Activated CD4-positive, CD25-positive, alpha-beta regulatory T cell treated with anti-CD3 and anti-CD28 coated beads, Interleukin-2, amount 50 U/mL, for 72 hours (primary cell): Measurements from ENCODE around the gene EGR2.

Experiments used
- DNase-seq: peaks from one replicate; pipeline ENCODE4 v3.0.0; 2021

Gene EGR2

DNA sequence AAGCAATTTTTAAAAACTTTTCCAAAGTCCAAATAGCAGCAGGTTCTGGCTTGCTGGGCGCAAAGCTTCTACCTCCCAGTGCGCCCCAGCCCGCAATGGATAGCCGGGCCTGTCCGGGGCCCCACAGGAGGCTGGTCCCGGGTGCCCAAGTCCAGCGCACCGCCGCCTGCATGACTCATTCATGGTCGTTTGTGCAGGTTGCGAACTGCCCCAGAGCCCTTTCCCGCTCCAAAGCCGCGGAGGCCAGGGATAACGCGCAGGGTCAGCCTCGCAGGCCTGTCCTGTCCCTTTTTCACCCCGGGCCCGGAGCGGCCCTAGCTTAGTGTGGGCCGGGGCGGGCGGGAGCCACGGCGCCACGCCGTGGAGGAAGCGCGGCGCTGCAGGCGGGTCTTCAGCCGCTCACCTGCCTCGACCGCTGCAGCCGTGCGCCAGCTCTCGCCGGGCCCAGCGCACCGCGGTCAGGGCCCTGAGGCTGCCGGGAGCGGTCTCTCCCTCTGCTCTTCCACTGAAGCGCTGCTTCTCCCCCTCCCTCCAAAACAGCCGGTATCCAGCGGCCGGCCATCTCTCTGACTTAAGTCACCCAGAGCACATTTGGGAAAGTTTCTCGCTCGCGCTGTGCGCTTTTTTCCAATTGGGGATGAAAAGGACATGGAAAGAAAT, 1.7 kb upstream of the EGR2 start:
- DNase-seq, result peak; percentile 71

DNA sequence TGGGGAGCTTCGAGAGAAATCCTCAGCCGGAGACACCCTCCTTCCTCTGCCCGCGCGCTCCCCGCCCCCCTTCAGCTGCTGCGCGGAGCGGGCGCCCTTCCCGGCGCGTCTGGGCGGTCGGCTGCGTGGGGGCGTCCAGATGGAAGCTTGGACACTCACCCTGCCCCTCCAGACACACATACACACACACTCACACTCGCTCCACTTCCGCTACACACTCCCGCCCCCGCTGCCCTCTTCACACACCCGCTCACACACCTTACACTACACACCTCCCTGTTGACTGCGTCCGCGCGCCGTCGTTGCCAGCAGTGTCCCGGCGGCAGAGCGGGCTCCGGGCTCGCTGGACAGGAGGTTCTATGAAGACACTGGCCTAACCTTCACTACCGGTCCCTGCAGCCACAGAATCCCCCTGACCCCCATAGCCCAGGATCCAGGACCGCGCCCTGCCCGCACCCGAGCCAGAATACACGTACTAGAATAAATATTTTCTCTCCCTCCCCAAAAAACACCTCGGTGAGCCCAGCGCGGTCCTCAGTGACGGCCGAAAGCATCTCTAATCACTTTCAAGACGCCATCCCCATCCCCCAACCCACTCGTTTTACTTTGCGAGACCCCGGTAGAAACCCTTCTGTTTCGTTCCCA, 1.1 kb upstream of the EGR2 start:
- DNase-seq, result peak; percentile 64

DNA sequence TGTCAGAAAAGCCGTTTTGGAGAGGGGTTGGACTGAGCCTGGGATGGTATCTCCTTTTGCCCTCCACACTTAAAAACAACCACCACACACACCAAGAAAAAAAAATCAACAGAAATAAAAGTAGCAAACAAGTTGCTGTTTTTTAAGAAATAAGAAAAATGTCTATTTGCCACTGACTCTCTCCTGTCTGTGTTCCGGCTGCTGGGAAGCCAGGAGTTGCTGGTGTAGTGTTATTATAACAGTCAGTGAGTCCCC, 163 bp downstream of the EGR2 start:
- no peak for DNase-seq

DNA sequence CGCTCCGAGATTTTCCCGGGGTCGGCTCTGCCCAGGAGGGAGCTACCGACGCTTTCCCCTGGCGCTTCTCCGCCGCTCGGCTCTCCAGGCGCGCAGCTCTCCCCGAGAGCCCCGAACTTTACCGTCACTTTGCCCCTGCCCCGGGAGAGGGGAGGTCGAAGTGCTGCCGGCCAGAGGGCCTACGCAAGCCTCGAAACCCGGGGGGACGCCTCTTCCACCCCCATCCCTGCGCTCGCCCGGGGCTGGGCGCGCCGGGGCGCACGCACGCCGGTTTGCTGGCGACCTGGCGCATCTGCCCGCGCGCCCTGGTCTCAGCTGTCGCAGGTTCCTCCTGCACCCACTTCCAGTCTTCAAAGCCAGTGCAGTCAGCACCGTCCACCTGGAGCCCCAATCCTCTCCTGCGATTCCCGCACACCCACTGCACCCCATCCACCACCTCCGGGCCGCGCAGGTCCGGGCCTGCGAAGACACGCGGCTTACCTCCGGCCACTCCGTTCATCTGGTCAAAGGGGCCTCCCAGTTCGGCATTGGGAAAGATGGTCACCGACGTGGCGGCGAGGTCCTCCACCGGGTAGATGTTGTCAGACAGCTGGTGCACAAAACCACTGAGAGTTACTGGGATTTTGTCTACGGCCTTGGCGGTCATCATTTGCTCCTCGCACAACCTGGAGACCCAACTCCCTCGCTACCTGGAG, 638 bp downstream of the EGR2 start:
- peak; percentile 50 for DNase-seq

DNA sequence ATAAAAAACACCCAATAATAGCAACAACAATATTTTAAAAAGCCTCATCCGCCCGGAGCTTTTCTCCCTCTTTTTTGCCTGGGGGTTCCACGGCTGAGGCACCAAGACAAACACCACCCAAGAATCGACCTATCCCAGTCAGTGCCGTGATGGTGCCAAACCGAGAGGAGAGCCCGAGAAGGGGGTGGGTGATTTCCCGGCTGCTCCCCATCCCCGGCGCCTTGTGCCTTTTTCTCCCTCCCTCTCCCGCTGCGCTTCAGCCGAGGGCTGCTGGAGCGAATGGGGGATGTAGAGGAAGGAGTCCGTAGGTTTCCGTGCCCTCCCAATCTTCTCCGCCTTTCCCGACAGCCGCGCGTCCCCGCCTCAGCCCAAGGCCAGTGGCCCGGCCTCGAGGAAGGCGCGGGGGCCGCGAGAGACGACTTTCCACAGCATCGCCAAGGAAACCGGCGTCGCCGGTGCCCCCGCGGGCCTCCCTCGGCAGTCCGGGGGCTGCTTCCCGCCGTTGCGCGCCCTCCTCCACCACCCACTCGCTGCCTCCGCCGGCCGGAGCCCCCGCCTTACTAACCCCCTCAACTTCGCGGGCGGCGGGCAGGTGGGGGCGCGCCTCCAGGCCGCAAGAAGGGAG, 1.3 kb downstream of the EGR2 start:
- no peak for DNase-seq

DNA sequence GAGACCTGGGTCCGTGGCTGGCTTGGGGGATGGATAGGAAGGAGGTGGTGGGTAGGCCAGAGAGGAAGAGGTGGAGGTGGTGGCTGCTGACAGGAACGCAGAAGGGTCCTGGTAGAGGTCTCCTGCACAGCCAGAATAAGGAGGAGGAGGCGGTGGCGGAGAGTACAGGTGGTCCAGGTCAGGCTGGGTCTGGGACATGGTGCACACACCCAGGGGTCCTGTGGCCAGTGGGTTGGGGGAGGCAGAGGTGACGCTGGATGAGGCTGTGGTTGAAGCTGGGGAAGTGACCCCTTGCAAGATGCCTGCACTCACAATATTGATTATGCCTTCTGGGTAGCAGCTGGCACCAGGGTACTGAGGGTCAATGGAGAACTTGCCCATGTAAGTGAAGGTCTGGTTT, 2.2 kb downstream of the EGR2 start:
- DNase-seq, result no peak

- no peak for DNase-seq
Measured at GRCh38 chr10:62813453-62813852, 2.7 kb downstream of the EGR2 start.

GRCh38 chr10:62812672-62813439, 3.3 kb downstream of the EGR2 start:
- DNase-seq, result no peak

DNA sequence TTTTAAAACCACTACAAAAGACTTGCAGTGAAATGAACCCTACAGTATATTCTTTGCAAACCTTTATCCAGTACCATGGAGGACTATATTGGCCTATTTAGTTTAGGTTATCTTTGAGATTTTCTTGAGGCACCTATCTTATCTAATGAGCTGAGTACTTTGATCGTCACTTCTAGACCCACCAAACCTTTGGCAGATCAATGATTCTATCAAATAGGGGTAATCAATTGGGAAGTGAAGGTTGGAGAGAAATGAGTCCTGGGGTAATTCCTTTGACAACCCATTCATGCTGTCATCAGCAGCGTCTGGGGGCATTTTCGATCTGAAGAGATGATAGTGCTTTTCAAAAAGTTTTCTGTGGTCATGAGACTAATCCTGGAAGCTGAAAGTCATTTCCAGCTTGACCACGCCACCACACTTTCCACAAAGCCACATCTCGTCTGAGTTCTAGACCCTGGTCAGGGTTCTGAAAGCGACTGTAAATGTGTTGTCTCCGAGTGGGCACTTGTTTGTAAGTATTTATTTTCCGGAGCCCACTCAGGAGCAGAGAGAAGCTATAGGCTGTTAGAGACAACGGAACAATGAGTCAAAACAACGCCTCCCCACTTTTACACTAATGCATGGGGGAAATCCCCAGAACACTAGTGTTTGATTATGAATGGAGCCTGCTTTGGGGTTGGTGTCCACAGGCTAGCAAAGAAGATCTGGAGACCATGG, 4.8 kb downstream of the EGR2 start:
- peak; percentile 73 for DNase-seq

- DNase-seq, result no peak
Measured at GRCh38 chr10:62810156-62810902, 5.8 kb downstream of the EGR2 start.

DNA sequence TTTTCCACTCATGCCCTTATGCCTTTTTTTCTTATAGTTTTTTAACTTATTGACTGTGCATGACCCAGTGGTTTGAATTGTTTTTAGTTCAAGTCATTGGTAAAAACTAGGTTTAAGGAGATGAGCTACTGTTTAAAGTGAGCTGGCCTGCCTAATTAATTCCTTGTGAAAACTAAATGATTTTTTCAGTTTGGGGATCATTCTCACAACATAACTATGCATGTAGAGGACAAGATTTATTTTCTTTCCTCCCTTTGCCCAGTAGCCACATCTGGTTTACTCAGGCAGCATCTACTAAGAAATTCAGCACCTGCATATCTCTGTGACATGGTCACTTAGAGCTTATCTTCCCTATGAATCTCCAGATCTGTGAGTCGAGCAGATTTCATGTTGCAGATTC, 9.9 kb downstream of the EGR2 start:
- DNase-seq, result no peak

DNA sequence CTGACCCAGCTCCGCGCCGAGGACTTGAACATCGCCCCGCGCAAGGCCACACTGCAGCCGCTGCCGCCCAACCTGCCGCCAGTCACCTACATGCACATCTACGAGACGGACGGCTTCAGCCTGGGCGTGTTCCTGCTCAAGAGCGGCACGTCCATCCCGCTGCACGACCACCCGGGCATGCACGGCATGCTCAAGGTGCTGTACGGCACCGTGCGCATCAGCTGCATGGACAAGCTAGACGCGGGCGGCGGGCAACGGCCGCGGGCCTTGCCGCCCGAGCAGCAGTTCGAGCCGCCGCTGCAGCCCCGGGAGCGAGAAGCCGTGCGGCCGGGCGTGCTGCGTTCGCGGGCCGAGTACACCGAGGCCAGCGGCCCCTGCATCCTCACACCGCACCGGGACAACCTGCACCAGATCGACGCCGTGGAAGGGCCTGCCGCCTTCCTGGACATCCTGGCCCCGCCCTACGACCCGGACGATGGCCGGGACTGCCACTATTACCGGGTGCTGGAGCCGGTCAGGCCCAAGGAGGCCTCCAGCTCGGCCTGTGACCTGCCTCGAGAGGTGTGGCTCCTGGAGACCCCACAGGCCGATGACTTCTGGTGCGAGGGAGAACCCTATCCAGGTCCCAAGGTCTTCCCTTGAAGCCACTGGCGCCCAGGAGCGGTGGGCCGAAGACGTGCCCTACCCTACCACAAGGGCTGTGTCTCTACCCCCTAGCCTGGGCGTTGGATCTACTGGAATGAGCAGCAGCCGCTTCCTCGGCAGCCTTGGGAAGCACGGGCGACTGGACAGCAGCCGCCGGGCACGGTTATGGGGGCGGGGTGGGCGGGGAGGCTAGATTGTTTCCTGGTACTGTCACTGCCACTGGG, 10.7 kb downstream of the EGR2 start:
- DNase-seq, result no peak

DNA sequence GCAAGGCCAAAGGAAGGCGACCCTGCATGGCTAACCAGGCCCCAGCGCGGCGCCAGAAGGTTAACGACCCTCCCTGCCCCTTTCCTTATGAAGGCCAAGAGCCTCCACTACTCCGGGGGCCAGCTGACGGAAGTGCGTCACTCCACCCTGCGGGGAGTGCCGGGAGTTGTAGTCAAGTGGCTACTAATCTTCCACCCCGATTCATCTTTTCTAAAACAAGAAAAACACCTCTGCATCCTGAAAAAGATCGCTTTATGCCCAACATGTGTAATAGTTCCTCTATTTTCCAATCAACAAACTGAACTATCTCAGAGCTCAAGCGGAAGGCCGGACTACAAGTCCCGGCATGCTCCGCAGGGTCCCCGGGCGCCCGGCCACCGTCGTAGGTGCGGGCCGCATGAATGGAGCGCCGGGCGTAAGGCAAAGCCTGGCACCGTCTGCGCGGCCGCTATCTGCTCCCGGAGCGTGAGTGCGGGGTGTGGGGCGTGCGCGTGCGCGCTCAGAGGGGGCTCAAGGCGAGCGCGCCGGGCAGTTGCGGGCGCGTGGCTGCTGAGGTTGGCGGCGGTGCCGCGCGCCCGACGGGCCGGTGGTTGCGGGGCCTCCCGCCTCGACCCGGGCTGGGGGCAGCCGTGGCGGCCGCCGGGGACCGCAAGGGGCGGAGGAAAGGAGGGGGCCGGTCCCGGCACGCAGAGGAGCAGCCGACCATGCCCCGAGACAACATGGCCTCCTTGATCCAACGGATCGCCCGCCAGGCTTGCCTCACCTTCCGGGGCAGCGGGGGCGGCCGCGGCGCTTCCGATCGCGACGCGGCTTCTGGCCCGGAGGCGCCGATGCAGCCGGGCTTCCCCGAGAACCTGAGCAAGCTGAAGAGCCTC, 11.6 kb downstream of the EGR2 start, which contains the start of gene ADO:
Gene ADO, plus strand, starts transcription at position 365 of the 875 bp plus-strand sequence. Its CDS starts 340 bp downstream, at position 705.
- peak; percentile 79 for DNase-seq

DNA sequence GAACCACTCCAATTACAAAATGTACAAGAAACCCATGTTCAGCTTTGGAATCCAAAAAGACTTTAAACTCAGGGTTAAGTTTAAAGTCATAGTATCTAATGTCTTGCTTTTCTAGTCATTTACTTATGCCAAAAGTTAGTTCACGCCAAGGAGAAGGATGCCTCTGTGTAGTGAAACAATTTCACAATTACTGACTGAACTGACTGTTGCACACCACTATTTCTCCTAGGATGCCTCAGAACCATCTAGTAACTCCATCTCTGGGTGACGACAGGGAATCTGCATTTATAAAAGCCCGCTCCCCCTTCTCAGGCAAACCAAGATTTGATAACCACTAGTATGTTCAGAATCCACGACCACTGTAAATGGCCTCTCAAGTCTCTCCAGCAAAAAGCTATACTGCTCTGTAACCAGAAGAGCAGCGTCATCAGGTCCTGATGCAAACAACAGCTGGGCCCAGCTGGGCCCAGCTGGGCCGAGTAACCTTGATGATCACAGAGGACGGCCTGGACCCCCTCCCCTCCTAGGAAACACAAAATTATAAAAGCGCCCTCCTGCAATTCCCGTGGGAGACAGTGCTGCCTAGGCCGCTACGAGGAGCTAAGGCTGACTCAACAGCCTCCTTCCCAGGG, 12.3 kb downstream of the EGR2 start:
- DNase-seq, result no peak

DNA sequence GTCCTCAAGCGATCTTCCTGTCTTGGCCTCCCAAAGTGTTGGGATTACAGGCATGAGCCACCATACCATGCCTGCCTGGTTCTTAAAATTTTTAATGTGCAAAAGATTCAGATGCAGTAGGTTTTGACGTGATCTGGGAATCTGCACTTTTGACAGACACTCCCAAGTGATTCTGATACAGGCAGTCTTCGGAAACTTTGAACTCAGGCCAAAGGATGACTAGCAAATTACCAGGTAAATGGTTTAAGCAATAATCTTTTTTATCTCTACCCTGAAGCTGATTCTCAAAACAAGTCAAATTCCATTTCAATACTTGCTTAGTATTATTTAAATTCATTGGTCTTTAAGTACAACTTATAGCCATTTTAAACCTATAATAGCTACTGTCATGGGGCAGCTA, 14.3 kb downstream of the EGR2 start:
- DNase-seq, result no peak

DNA sequence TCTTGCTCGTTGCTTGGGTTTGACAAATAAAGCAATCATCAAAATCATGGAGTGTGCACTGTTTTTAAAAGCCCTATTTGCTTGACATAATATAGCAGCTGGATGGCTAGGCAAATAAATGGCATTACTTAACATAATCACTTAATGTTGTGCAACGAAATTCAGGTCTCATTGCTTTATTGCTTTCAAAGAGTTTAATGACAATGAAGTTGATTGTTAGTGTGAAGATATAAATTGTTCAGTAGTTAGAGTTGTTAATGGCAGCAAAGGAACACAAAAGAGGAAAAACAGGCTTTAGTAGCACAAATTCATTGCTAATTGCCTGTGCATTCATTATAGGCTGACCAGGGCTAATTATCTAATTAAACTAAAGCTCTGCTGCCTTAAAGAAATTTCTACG, 19.3 kb downstream of the EGR2 start:
- DNase-seq, result no peak

DNA sequence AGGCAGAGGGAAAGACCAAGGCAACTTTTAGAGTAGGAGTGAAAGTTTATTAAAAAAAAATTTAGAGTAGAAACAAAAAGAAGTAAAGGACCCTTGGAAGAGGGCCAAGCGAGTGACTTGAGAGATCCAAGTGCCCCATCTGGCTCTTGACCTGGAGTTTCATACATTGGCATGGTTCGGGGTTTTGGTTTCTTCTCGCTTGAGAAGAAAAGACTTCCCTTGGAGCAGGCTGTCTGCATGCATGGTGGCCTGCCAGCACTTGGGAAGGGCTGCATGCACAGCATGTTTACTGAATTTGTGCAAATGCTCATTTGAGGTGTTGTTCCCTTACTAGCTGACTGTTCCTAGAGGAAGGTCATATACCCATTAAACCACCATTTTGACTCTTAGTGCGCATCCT, 20.4 kb downstream of the EGR2 start:
- no peak for DNase-seq

DNA sequence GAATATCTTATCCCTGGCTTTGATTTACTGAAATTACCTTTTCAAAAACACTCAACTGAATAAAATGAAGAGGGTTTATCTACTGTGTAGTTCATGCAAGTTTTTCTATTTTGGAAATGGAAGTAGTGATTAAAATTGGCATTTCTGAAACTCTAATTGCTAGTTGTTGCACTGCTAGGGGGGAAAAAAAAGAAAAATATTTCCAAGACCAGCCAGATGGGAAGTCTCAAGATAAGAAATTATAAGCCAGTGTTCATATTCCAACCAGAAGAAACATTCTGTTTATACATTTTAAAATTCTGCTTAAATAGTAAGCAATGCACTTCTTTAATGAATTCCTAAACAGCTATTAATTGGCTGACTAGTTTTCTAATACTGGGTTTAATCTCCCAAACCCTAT, 21.1 kb downstream of the EGR2 start:
- no peak for DNase-seq

GRCh38 chr10:62794306-62794705, 21.9 kb downstream of the EGR2 start:
- no peak for DNase-seq
